ENCODE data around the gene GCNA.

DNA sequence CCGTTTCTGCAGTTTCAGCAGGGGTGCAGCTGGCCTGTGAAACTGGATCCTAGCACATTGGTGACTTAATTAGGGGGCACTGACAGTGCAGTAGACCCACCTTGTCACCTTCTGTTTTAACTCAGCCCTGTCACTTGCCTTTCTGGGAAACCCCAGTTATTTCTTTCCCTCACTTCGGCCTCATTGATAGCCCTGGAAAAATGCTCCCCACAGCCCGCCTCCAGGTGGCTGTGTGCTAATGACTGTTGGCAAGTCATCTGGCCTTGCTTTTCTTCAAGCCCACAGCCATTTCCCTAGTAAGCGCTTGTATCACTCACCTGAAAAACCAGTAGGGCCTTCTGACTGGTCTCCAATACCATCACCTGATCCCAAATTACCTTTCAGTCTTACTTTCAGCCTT, 36.8 kb downstream of the GCNA start:
- TF ChIP-seq, protein P1, sequence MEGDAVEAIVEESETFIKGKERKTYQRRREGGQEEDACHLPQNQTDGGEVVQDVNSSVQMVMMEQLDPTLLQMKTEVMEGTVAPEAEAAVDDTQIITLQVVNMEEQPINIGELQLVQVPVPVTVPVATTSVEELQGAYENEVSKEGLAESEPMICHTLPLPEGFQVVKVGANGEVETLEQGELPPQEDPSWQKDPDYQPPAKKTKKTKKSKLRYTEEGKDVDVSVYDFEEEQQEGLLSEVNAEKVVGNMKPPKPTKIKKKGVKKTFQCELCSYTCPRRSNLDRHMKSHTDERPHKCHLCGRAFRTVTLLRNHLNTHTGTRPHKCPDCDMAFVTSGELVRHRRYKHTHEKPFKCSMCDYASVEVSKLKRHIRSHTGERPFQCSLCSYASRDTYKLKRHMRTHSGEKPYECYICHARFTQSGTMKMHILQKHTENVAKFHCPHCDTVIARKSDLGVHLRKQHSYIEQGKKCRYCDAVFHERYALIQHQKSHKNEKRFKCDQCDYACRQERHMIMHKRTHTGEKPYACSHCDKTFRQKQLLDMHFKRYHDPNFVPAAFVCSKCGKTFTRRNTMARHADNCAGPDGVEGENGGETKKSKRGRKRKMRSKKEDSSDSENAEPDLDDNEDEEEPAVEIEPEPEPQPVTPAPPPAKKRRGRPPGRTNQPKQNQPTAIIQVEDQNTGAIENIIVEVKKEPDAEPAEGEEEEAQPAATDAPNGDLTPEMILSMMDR (conservative IDR thresholded peaks at IDR 0.05): no peak
- TF ChIP-seq ZFX (IDR thresholded peaks at IDR 0.05): no peak
